ENCODE measurements around the gene ECM1.
A peak's percentile ranks its signal among the peaks of the same experiment; 100 is the strongest.

ECM1 gene

GRCh38 chr1:150516616-150517015 is 8.7 kb downstream of the ECM1 start:
- peak overlapping the region; percentile 52; the same call in 1 of the 2 replicates for H3K4me3 ChIP-seq (ENCODE audit: low read depth, low read length)
- no peak for TF ChIP-seq CTCF (IDR thresholded peaks at IDR 0.05; ENCODE audit: low read depth, low read length)

- TF ChIP-seq CTCF (IDR thresholded peaks at IDR 0.05; ENCODE audit: low read depth, low read length) = no peak
- H3K4me3 ChIP-seq (ENCODE audit: low read depth, low read length) = no peak overlapping the region
Observed at GRCh38 chr1:150521196-150521968, 13.5 kb downstream of the ECM1 start.

- TF ChIP-seq CTCF (IDR thresholded peaks at IDR 0.05; ENCODE audit: low read depth, low read length) = no peak
- no peak overlapping the region for H3K4me3 ChIP-seq (ENCODE audit: low read depth, low read length)
Observed at GRCh38 chr1:150525348-150525747, 17.4 kb downstream of the ECM1 start.

GRCh38 chr1:150528196-150528595 is 20.3 kb downstream of the ECM1 start:
- no peak for TF ChIP-seq CTCF (IDR thresholded peaks at IDR 0.05; ENCODE audit: low read depth, low read length)
- no peak overlapping the region for H3K4me3 ChIP-seq (ENCODE audit: low read depth, low read length)

- no peak for TF ChIP-seq CTCF (IDR thresholded peaks at IDR 0.05; ENCODE audit: low read depth, low read length)
Observed at GRCh38 chr1:150529017-150529416, 21.1 kb downstream of the ECM1 start.

GRCh38 chr1:150530491-150531159 is 22.7 kb downstream of the ECM1 start:
- no peak for TF ChIP-seq CTCF (IDR thresholded peaks at IDR 0.05; ENCODE audit: low read depth, low read length)
- no peak overlapping the region for H3K4me3 ChIP-seq (ENCODE audit: low read depth, low read length)

More at GRCh38 chr1:150529017-150529416, 21.1 kb downstream of the ECM1 start:
- no peak overlapping the region for H3K4me3 ChIP-seq (ENCODE audit: low read depth, low read length)

GRCh38 chr1:150532860-150533259 is 25.0 kb downstream of the ECM1 start:
- TF ChIP-seq CTCF (IDR thresholded peaks at IDR 0.05; ENCODE audit: low read depth, low read length) = no peak

More at GRCh38 chr1:150532860-150533259, 25.0 kb downstream of the ECM1 start:
- no peak overlapping the region for H3K4me3 ChIP-seq (ENCODE audit: low read depth, low read length)

Data from WI38 (cell line).